Measurements from ENCODE around the gene TLCD5. TPM values are rescaled to one million over a fixed set of nuclear protein-coding genes. Genes with fewer than 3 reads are reported as not detected.

TLCD5 gene
- total RNA-seq, 2 donors from 2014 or later, result 13.8 to 20.1 TPM

- no peak overlapping the region for H3K27ac ChIP-seq (ENCODE audit: low read depth, low read length)
- 84% methylated on average over 1 of the region's 1 CpG; no CpG with 5 or more reads in 1 of the 2 experiments for WGBS, 2 experiments (ENCODE audit: insufficient coverage in 1 of 2, insufficient read length in 1 of 2)
These were observed 21.1 kb downstream of the TLCD5 start for GRCh38 chr11:120346233-120346632.

DNA sequence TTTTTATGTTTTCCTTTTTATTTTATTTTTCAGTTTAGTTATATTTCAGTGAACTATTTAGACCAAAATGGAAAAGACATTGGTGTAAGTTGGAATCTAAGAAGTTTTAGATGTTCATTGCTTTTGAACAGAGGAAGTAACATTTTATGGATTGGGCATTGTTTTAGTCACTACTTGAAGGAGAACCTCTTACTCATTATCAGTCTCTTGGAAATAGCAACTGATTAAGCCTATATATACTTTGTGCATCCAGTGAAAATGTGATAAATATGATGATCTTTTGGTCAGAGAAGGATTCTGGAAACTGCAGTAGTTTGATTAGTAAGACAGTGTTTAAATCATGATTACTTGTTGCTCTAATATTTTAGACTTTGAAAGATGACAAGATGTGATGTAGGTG lies 25.5 kb downstream of the TLCD5 start:
- Histone ChIP-seq H3K27ac (ENCODE audit: low read depth, low read length) (no peak overlapping the region), H3K36me3 (ENCODE audit: control insufficient read depth, insufficient read depth, low read length) (no peaks in the 10 kb centered on the region), H3K9me3 (ENCODE audit: control insufficient read depth, low read length) (no peaks in the 10 kb centered on the region), H3K9ac (ENCODE audit: extremely low read depth, low read length, poor library complexity, severe bottlenecking) (no peak overlapping the region), H3K27me3 (ENCODE audit: control insufficient read depth, insufficient read depth, low read length, poor library complexity, severe bottlenecking) (no peaks in the 10 kb centered on the region), H3K4me1 (ENCODE audit: control insufficient read depth, insufficient read depth, low read length) (no peaks in the 10 kb centered on the region), H3K4me3 (ENCODE audit: low read length) (no peak overlapping the region)
- TF ChIP-seq, protein P1, sequence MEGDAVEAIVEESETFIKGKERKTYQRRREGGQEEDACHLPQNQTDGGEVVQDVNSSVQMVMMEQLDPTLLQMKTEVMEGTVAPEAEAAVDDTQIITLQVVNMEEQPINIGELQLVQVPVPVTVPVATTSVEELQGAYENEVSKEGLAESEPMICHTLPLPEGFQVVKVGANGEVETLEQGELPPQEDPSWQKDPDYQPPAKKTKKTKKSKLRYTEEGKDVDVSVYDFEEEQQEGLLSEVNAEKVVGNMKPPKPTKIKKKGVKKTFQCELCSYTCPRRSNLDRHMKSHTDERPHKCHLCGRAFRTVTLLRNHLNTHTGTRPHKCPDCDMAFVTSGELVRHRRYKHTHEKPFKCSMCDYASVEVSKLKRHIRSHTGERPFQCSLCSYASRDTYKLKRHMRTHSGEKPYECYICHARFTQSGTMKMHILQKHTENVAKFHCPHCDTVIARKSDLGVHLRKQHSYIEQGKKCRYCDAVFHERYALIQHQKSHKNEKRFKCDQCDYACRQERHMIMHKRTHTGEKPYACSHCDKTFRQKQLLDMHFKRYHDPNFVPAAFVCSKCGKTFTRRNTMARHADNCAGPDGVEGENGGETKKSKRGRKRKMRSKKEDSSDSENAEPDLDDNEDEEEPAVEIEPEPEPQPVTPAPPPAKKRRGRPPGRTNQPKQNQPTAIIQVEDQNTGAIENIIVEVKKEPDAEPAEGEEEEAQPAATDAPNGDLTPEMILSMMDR (conservative IDR thresholded peaks at IDR 0.05), result no peak
- no peak overlapping the region for H3K27ac Mint-ChIP-seq
- peaks cover 26% of the 10 kb centered on the region for H3K4me1 Mint-ChIP-seq
- no peaks in the 10 kb centered on the region for H3K27me3 Mint-ChIP-seq (ENCODE audit: insufficient read depth)
- DNase-seq, result no peak
- H3K4me3 Mint-ChIP-seq, result no peak overlapping the region
- H3K36me3 Mint-ChIP-seq (ENCODE audit: low read depth), result peaks cover 2% of the 10 kb centered on the region
- H3K9me3 Mint-ChIP-seq, result no peaks in the 10 kb centered on the region

More at GRCh38 chr11:120346233-120346632, 21.1 kb downstream of the TLCD5 start:
- no peak overlapping the region for H3K4me3 Mint-ChIP-seq
- H3K4me1 Mint-ChIP-seq, result peaks cover 28% of the 10 kb centered on the region
- no peak for DNase-seq
- no peaks in the 10 kb centered on the region for H3K36me3 ChIP-seq (ENCODE audit: control insufficient read depth, insufficient read depth, low read length)
- H3K4me3 ChIP-seq (ENCODE audit: low read length), result no peak overlapping the region
- H3K36me3 Mint-ChIP-seq (ENCODE audit: low read depth), result peaks cover 2% of the 10 kb centered on the region
- H3K27me3 Mint-ChIP-seq (ENCODE audit: insufficient read depth), result no peaks in the 10 kb centered on the region
- TF ChIP-seq, protein P1 (conservative IDR thresholded peaks at IDR 0.05), result no peak
- H3K9me3 ChIP-seq (ENCODE audit: control insufficient read depth, low read length), result no peaks in the 10 kb centered on the region
- H3K4me1 ChIP-seq (ENCODE audit: control insufficient read depth, insufficient read depth, low read length), result no peaks in the 10 kb centered on the region
- H3K9ac ChIP-seq (ENCODE audit: extremely low read depth, low read length, poor library complexity, severe bottlenecking), result no peak overlapping the region
- no peaks in the 10 kb centered on the region for H3K9me3 Mint-ChIP-seq
- H3K27ac Mint-ChIP-seq, result no peak overlapping the region
- no peaks in the 10 kb centered on the region for H3K27me3 ChIP-seq (ENCODE audit: control insufficient read depth, insufficient read depth, low read length, poor library complexity, severe bottlenecking)

GRCh38 chr11:120352405-120352804 lies 27.3 kb downstream of the TLCD5 start:
- H3K27ac Mint-ChIP-seq, result no peak overlapping the region
- H3K27ac ChIP-seq (ENCODE audit: low read depth, low read length), result no peak overlapping the region
- H3K9ac ChIP-seq (ENCODE audit: extremely low read depth, low read length, poor library complexity, severe bottlenecking), result no peak overlapping the region
- H3K36me3 ChIP-seq (ENCODE audit: control insufficient read depth, insufficient read depth, low read length), result no peaks in the 10 kb centered on the region
- H3K4me3 ChIP-seq (ENCODE audit: low read length), result no peak overlapping the region
- TF ChIP-seq, protein P1 (conservative IDR thresholded peaks at IDR 0.05), result no peak
- no peak for DNase-seq
- H3K27me3 Mint-ChIP-seq (ENCODE audit: insufficient read depth), result no peaks in the 10 kb centered on the region
- 98 to 100% methylated on average over 1 to 4 of the region's 6 CpGs for WGBS, 2 experiments (ENCODE audit: insufficient coverage in 1 of 2, insufficient read length in 1 of 2)
- H3K4me1 Mint-ChIP-seq, result peaks cover 18% of the 10 kb centered on the region
- no peak overlapping the region for H3K4me3 Mint-ChIP-seq
- H3K9me3 ChIP-seq (ENCODE audit: control insufficient read depth, low read length), result no peaks in the 10 kb centered on the region
- H3K27me3 ChIP-seq (ENCODE audit: control insufficient read depth, insufficient read depth, low read length, poor library complexity, severe bottlenecking), result no peaks in the 10 kb centered on the region
- peaks cover 2% of the 10 kb centered on the region for H3K36me3 Mint-ChIP-seq (ENCODE audit: low read depth)
- H3K9me3 Mint-ChIP-seq, result no peaks in the 10 kb centered on the region
- H3K4me1 ChIP-seq (ENCODE audit: control insufficient read depth, insufficient read depth, low read length), result no peaks in the 10 kb centered on the region

Measured in endodermal cell (in vitro differentiated cells).